Natural killer cell treated with Interleukin-12 subunit alpha and Interleukin-12 subunit beta and Interleukin-15 and Interleukin-18, amount 100 ng/mL, for 72 hours (primary cell): ENCODE results near the gene ZDHHC18. TPM values are rescaled to one million over a fixed set of nuclear protein-coding genes. Genes with fewer than 3 reads are reported as not detected.
A peak's percentile ranks its signal among the peaks of the same experiment; 100 is the strongest.
"Not testable (repeated sequence)": the region's sequence is repeated elsewhere in the genome, so short reads cannot be mapped to it uniquely, and the experiment has no call there.

Experiments
- ATAC-seq, 2 donors: fragments of 150-1000 bp; cut with Tn5 transposase in 1 of 2; sonication (Bioruptor Pico), chemical (Tn5 transposase) in 1 of 2; 2 replicates each; pipeline ENCODE4 v1.10.0; 2021
- DNase-seq: peaks from one replicate; pipeline ENCODE4 v3.0.0; 2022; ENCODE audit warnings: low spot score
- H3K27ac Mint-ChIP-seq, 2 donors: 1 replicate in 1 of 2; 2 replicates in 1 of 2; pipeline ENCODE4 v1.8.0; 2022; ENCODE audit warnings: mixed read lengths in 2 of 2, mild to moderate bottlenecking in 1 of 2, moderate library complexity in 1 of 2
- H3K27me3 Mint-ChIP-seq, 2 donors: 1 replicate in 1 of 2; 2 replicates in 1 of 2; pipeline ENCODE4 v1.8.0; 2022; ENCODE audit warnings: mixed read lengths in 2 of 2
- H3K36me3 Mint-ChIP-seq: one replicate; pipeline ENCODE4 v1.8.0; 2022; ENCODE audit warnings: mixed read lengths
- H3K4me1 Mint-ChIP-seq, 2 donors: 1 replicate in 1 of 2; 2 replicates in 1 of 2; pipeline ENCODE4 v1.8.0; 2022; ENCODE audit warnings: low read depth in 2 of 2, mixed read lengths in 2 of 2, mild to moderate bottlenecking in 1 of 2
- H3K4me3 Mint-ChIP-seq: one replicate; pipeline ENCODE4 v1.8.0; 2022; ENCODE audit warnings: mixed read lengths
- H3K9me3 Mint-ChIP-seq: 2 replicates; pipeline ENCODE4 v1.8.0; 2022; ENCODE audit warnings: mixed read lengths
- total RNA-seq, 2 donors: library from RNA; stranded (reverse); gene quantifications; one replicate each; pipeline ENCODE4 v1.2.3, GENCODE V29; 2022

ZDHHC18 gene
- total RNA-seq, 2 donors from 2014 or later: 87.2 to 106 TPM

DNA sequence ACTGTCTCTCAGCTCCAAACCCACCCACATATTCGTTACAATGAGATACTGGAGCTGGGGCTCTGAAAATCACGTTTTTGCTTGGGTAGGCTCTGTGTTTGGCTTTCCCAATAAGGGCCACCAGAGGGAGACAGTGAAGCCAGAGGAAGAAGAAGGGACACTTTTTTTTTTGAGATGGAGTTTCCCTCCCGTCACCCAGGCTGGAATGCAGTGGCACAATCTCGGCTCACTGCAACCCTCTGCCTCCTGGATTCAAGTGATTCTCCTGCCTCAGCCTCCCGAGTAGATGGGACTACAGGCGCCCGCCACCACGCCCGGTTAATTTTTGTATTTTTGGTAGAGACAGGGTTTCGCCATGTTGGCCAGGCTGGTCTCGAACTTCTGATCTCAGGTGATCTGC, 16.4 kb upstream of the ZDHHC18 start:
- Mint-ChIP-seq H3K27ac (peak overlapping the region; percentile 69 to 87), H3K4me1 (peaks cover 25 to 28% of the 10 kb centered on the region in 2 donors), H3K4me3 (peak overlapping the region; percentile 57)
- not testable (repeated sequence) for H3K9me3 Mint-ChIP-seq, H3K27me3 Mint-ChIP-seq, H3K36me3 Mint-ChIP-seq
- ATAC-seq (peak; percentile 67 to 85), DNase-seq (peak; percentile 78)

DNA sequence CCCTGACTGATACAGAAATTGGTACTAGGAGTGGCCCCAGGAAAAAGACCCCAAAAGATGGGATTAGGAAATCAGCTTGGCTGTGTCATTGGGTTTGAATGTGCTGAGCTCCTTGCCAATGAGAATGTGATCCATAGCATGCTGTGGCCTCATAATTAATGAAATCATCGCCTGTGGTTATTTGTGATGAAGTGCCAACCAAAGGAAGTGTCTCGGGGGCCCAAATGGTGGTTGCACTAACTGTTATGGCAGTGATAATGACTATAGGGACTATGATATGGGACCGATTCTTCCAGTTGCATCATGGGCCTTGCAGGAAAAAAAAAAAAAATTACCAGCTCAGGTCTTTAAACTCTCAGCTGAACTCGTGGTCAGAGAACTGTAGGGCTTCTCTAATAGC, 15.4 kb upstream of the ZDHHC18 start:
- Mint-ChIP-seq H3K4me3 (peak overlapping the region; percentile 57), H3K4me1 (peaks cover 23 to 24% of the 10 kb centered on the region in 2 donors), H3K36me3 (no peaks in the 10 kb centered on the region), H3K27ac (peak overlapping the region; percentile 69 to 87), H3K27me3 (no peaks in the 10 kb centered on the region), H3K9me3 (no peaks in the 10 kb centered on the region)
- ATAC-seq: peak; percentile 66 to 75
- no peak for DNase-seq

DNA sequence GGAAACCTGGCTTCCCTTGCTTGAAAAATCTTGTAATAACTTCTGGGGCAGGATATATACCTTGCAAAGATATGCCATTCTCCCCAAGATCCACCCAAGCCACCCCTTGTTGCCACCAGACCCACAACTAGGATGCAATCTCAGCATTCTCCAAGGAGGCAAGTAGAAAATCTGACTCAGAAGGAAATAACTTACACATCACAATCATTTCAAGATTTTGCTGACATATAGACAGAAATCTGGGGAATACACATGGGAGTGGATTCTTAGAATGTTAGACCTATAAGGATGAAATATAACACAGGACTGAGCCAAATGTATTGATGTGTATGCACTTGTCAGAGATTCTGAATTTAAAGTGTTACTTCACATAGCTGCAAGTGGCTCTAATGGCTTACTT, 14.8 kb upstream of the ZDHHC18 start:
- peak overlapping the region; percentile 69 to 87 for H3K27ac Mint-ChIP-seq
- peak; percentile 60 to 78 for ATAC-seq
- H3K4me1 Mint-ChIP-seq: peaks cover 23 to 24% of the 10 kb centered on the region in 2 donors
- no peaks in the 10 kb centered on the region for H3K9me3 Mint-ChIP-seq
- H3K27me3 Mint-ChIP-seq: no peaks in the 10 kb centered on the region
- H3K4me3 Mint-ChIP-seq: peak overlapping the region; percentile 57
- H3K36me3 Mint-ChIP-seq: no peaks in the 10 kb centered on the region
- DNase-seq: no peak

DNA sequence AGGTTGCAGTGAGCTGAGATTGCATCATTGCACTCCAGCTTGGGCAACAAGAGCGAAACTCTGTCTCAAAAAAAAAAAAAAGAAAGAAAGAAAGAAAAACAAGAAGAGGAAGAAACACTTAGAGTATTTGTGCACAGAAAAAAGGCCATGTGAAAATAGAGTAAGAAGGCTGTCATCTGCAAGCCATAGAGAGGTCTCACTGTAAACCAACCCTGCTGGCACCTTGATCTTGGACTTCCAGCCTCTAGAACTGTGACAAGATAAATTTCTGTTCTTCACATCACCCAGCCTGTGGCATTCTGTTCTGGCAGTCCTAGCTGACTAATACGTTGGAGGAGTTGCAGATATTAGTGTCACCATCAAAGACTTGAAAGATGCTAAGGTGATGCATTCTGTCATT, 12.1 kb upstream of the ZDHHC18 start:
- H3K27ac Mint-ChIP-seq: no peak overlapping the region
- H3K27me3 Mint-ChIP-seq: no peaks in the 10 kb centered on the region
- DNase-seq (no peak), ATAC-seq (no peak)
- peaks cover 20 to 24% of the 10 kb centered on the region in 2 donors for H3K4me1 Mint-ChIP-seq
- H3K4me3 Mint-ChIP-seq: no peak overlapping the region
- no peaks in the 10 kb centered on the region for H3K36me3 Mint-ChIP-seq
- no peaks in the 10 kb centered on the region for H3K9me3 Mint-ChIP-seq

DNA sequence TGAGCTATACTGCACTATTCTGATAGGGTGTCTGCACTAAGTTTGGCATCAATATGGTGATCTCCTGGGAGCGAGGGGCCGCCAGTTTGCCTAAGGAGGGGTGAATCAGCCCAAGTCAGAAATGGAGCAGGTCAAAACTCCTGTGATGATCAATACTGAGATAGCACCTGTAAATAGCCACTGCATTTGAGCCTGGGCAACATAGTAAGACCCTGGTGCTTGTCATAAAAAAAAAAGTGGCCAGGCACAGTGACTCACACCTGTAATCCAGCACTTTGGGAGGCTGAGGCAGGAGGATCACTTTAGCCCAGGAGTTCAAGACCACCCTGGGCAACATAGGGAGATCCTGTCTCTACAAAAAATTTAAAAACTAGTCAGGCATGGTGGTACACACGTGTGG, 11.6 kb upstream of the ZDHHC18 start:
- Mint-ChIP-seq H3K4me3 (no peak overlapping the region), H3K27ac (no peak overlapping the region), H3K9me3 (no peaks in the 10 kb centered on the region), H3K4me1 (peaks cover 20 to 24% of the 10 kb centered on the region in 2 donors), H3K27me3 (no peaks in the 10 kb centered on the region), H3K36me3 (no peaks in the 10 kb centered on the region)
- DNase-seq (no peak), ATAC-seq (no peak)

DNA sequence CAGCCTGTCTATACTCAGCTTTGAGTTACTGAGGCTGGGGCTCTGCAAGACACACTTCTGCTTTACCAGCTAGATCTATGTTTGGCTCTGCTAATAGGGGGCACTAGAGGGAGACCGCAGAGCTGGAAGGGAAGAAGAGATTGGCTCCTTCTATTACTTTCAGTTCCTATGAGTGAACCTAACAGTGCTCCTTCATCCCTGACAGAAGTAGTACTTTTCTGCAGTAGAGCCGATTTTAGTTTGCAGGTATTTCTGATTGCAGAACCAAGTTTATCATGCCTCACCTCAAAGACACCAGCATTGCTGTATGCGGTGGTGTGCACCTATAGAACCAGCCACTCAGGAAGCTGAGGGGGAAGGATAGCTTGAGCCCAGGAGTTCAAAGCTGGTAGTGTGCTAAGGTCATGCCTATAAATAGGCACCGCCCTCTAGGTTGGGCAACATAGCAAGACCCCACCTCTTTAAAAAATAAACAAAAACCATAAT, 5.7 kb upstream of the ZDHHC18 start:
- Mint-ChIP-seq H3K27ac (peak overlapping the region; percentile 14 to 83), H3K4me3 (peak overlapping the region; percentile 4), H3K36me3 (no peaks in the 10 kb centered on the region), H3K27me3 (no peaks in the 10 kb centered on the region), H3K9me3 (no peaks in the 10 kb centered on the region), H3K4me1 (peaks cover 8 to 13% of the 10 kb centered on the region in 2 donors)
- peak; percentile 81 to 84 for ATAC-seq
- DNase-seq: no peak

DNA sequence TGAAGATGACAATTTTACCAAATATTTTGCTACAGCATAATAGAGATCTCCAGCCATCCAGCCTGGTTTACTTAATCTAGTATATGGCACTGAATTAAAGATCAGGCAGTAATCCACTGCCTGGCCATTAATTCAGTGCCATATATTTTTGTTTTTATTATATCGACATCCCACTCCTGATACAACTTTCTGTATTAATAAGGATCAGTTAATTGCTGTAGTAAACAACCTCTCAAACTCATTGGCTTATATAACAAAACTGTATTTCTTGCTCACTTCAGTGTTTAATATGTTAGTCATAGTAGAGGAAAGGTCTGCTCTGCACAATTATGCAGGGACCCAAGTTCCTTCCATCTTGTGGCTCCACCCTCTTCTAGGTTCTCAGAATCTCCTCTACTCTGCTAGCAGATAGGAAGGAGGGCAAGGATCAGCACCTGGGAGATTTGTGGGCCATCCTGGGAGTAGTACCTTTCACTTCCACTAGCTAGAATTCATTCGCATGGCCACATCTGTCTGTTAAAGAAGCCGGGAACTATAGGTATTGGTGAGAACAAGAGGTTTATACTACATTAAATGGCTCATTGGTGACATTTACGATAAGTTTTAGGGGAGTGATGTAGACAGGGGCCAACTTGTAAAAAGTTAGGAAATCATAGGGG, 3.6 kb upstream of the ZDHHC18 start:
- peaks cover 15 to 21% of the 10 kb centered on the region in 2 donors for H3K4me1 Mint-ChIP-seq
- peak overlapping the region in 1 of 2 donors; percentile 31 for H3K27ac Mint-ChIP-seq
- no peak overlapping the region for H3K4me3 Mint-ChIP-seq
- H3K27me3 Mint-ChIP-seq: no peaks in the 10 kb centered on the region
- peaks cover 7% of the 10 kb centered on the region for H3K36me3 Mint-ChIP-seq
- no peak for ATAC-seq
- no peaks in the 10 kb centered on the region for H3K9me3 Mint-ChIP-seq
- DNase-seq: no peak

DNA sequence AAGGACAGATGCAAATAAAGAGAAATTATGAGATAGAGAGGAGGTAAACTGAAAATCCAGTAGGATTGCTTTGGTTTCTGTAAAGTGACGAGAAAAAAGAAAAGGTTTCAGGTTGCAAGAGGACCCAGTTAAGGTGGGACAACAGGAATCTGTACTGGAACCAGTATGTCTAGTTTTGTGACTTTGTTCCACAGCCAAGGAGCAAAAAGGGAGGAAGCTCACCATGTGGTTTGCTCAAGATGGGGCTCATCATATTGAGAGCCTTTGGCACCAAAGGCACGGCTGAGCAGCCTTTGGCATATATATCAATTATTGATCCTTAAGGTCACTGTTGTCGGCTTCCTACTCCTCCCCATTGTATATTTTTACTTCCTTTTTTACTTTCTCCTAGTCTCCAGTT, 1.8 kb upstream of the ZDHHC18 start:
- H3K27me3 Mint-ChIP-seq: no peaks in the 10 kb centered on the region
- peaks cover 8% of the 10 kb centered on the region for H3K36me3 Mint-ChIP-seq
- ATAC-seq (no peak), DNase-seq (no peak)
- H3K27ac Mint-ChIP-seq: peak overlapping the region in 1 of 2 donors; percentile 86
- peaks cover 32 to 37% of the 10 kb centered on the region in 2 donors for H3K4me1 Mint-ChIP-seq
- no peak overlapping the region for H3K4me3 Mint-ChIP-seq
- H3K9me3 Mint-ChIP-seq: no peaks in the 10 kb centered on the region

DNA sequence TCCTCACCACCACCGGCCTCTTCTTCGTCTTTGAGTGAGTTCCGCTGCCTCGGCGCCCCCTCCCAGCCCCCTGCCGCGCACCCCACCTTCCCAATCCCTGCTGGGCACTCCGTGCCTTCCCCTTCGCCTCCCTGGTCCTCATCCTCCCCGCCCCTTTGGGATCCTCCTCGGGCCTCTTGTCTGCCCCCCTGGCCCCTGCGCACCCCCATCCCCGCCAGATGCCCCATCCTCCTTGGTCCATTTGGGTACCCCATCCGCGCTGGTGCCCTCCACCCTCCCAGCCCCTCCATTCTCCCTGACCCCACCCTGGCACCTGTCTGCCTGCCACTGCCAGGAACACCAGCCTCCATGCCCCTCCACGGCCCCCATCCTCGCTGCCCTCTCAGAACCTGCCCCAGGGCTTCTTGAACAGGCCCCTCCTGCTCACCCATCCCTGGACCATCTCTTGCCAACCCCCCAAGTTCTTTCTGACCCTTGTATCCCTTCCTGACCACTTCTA, 667 bp downstream of the ZDHHC18 start:
- Mint-ChIP-seq H3K27ac (peak overlapping the region; percentile 99), H3K4me1 (peaks cover 43 to 49% of the 10 kb centered on the region in 2 donors)
- no peak for ATAC-seq

DNA sequence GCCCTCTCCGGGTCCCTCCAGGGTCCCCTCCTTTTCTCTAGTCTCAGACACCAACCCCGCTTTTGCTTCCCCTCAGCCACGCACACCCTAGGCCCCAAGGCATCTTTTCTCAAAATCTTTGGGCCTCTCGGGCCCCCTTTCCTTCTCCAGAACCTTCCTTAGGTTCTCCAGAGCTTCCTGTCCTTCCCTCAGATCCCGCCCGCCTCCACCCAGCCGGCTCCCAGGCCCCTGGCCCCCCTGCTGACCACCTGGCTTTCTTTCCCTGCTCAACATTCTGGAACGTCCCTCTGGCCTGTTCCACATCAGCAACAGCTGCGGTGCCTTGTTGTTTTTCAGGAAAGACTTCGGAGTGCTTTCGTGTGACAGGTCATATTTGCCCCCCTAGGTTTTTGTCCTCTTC, 1.2 kb downstream of the ZDHHC18 start:
- ATAC-seq: no peak
- H3K36me3 Mint-ChIP-seq: peaks cover 14% of the 10 kb centered on the region
- no peak for DNase-seq
- no peaks in the 10 kb centered on the region for H3K27me3 Mint-ChIP-seq
- H3K27ac Mint-ChIP-seq: peak overlapping the region; percentile 99
- H3K4me3 Mint-ChIP-seq: peak overlapping the region; percentile 96
- peaks cover 48 to 54% of the 10 kb centered on the region in 2 donors for H3K4me1 Mint-ChIP-seq
- H3K9me3 Mint-ChIP-seq: no peaks in the 10 kb centered on the region

More for the DNA sequence above, 667 bp downstream of the ZDHHC18 start:
- no peak for DNase-seq
- Mint-ChIP-seq H3K4me3 (peak overlapping the region; percentile 96), H3K27me3 (no peaks in the 10 kb centered on the region), H3K36me3 (peaks cover 12% of the 10 kb centered on the region), H3K9me3 (no peaks in the 10 kb centered on the region)

DNA sequence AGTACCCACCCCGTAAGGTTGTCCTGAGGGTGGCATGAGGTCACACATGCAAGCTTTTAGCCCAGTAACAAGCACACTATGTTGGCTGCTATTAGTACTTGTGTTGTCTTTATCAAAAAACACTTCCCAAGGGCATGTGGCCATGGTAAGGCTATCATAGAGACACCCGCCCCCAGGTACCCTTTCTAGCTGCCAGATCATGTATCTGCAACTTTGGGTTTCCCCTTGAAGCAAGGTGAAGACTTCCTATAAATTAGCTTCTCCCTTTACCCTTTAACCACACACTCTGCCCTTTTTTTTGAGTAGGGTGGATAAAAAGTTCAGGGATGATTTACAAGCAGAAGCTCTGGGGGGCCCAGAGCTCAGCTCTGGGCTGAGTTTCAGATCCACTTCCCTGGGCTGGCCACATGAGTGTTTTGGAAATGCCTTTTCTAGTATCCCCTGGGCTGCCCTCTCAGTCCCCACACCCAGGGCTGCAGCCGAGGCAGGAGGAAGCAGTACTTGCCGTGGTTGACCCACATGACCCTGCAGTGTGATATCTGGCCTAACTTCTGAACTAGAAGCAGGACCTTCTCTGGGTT, 2.0 kb downstream of the ZDHHC18 start:
- DNase-seq: no peak
- no peaks in the 10 kb centered on the region for H3K27me3 Mint-ChIP-seq
- H3K36me3 Mint-ChIP-seq: peaks cover 18% of the 10 kb centered on the region
- peak overlapping the region; percentile 96 for H3K4me3 Mint-ChIP-seq
- H3K9me3 Mint-ChIP-seq: no peaks in the 10 kb centered on the region
- H3K4me1 Mint-ChIP-seq: peaks cover 53 to 62% of the 10 kb centered on the region in 2 donors
- peak overlapping the region; percentile 99 for H3K27ac Mint-ChIP-seq
- no peak for ATAC-seq

DNA sequence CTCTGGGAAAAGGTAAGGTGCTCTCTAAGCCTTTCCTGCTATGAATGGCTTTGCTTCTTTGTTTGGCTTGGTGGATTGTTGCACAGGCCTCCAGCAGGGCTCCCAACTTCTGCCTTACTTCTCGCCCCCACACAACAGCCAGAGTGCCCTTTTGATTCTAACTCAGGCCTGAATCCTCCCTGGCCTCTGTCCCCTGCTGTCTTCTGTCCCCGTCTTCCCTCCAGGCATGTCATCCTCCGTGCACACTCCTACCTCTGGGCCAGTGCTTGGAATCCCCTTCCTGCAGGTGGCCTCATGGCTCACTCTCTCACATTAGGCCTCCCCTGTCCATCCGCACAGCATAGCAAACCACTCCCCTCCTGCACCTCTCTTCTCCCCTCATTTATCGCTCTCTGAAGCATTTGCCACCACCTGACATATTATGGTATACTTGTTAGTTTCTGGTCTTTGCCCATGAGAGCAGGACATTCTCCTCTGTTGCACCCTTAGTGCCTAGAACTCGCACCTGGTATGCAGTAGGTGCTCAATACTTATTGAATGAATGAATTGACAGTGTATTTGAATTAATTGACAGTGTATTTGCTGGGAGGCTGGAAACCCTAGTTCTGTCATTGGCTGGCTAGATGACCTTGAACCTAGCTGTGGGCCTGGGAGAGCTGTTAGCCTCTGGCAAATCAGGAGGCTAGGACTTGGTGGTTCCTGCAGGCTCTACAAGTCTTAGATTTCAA, 2.9 kb downstream of the ZDHHC18 start:
- Mint-ChIP-seq H3K36me3 (peaks cover 21% of the 10 kb centered on the region), H3K27ac (peak overlapping the region; percentile 99), H3K4me3 (peak overlapping the region; percentile 96), H3K4me1 (peaks cover 61 to 71% of the 10 kb centered on the region in 2 donors), H3K9me3 (no peaks in the 10 kb centered on the region), H3K27me3 (no peaks in the 10 kb centered on the region)
- DNase-seq (no peak), ATAC-seq (no peak)

DNA sequence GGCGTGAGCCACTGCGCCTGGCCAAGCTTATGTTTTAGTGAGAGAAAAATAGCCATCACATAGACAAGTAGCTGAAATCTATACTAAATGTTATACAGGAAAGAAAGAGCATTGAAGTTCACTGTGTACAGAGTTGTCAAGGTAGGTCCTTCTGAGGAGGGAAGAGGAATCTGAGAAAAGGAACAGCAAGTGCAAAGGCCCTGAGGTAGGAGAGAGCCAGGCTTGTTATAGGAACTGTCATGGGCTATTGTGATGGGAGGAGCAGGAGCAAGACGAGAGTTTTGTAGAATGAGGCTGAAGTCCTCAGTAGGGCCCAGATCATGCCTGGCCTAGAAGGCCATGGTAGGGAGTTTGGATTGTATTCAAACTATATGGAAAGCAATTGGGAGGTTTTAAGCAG, 4.6 kb downstream of the ZDHHC18 start:
- ATAC-seq (no peak), DNase-seq (no peak)
- no peaks in the 10 kb centered on the region for H3K9me3 Mint-ChIP-seq
- H3K4me3 Mint-ChIP-seq: peak overlapping the region; percentile 83
- H3K4me1 Mint-ChIP-seq: peaks cover 68 to 78% of the 10 kb centered on the region in 2 donors
- peak overlapping the region; percentile 99 for H3K27ac Mint-ChIP-seq
- H3K36me3 Mint-ChIP-seq: peaks cover 29% of the 10 kb centered on the region
- H3K27me3 Mint-ChIP-seq: no peaks in the 10 kb centered on the region
